Keratinocyte (primary cell): ENCODE measurements around the gene KLHL6.

Experiments
- CTCF ChIP-seq, 3 experiments: IDR thresholded peaks in 1 of 3; conservative IDR thresholded peaks in 1 of 3; optimal IDR thresholded peaks in 1 of 3; 2 replicates in 2 of 3; 3 replicates in 1 of 3; pipeline versions ENCODE3 to v1.5.1; 2011; ENCODE audit warnings: low read length in 3 of 3, mild to moderate bottlenecking in 3 of 3, moderate library complexity in 2 of 3, control low read depth in 1 of 3, inconsistent platforms in 1 of 3; ENCODE audit not compliant: insufficient read depth in 2 of 3; ENCODE audit errors: extremely low read depth in 1 of 3
- EZH2 ChIP-seq: IDR thresholded peaks from one replicate; pipeline ENCODE4 v1.6.1; 2012; ENCODE audit warnings: inconsistent platforms, mild to moderate bottlenecking, low read length, moderate library complexity

DNA sequence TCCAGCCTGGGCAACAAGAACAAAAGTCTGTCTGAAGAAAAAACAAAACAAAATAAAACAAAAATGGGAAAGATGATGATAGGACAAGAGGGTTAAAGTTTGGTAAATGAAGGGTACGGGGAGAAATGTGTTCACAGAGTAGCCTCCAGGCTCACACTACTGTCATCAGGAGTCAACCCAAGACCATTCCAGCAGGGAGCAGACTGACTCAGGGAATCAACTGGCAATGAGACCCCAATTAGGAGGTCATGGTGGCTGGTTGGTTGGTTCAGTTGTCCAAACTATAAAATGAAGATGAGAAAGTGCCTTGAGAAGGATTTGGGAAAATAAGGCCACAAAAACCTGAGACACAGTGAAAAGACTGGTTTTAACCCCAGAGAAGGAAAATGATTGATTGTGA, 51.8 kb downstream of the KLHL6 start:
- no peak for TF ChIP-seq CTCF (optimal IDR thresholded peaks at IDR 0.05 in 1 of 3, IDR thresholded peaks at IDR 0.05 in 1 of 3, conservative IDR thresholded peaks at IDR 0.05 in 1 of 3; ENCODE audit: extremely low read depth in 1 of 3, insufficient read depth in 2 of 3, low read length in 3 of 3)
- TF ChIP-seq EZH2: no peak
